HG02763 (cell line): ENCODE data around the gene ARHGAP26.

Source experiments
- ATAC-seq: cut with Tn5 transposase; IDR thresholded peaks from one replicate; pipeline ENCODE4 v1.9.1; 2021; ENCODE audit warnings: mild to moderate bottlenecking, moderate library complexity; ENCODE audit not compliant: unreplicated experiment

The ARHGAP26 gene

GRCh38 chr5:143056339-143056704 lies 286.1 kb downstream of the ARHGAP26 start:
- no peak for ATAC-seq

- no peak for ATAC-seq
These were observed 286.8 kb downstream of the ARHGAP26 start for GRCh38 chr5:143056792-143057579.

DNA sequence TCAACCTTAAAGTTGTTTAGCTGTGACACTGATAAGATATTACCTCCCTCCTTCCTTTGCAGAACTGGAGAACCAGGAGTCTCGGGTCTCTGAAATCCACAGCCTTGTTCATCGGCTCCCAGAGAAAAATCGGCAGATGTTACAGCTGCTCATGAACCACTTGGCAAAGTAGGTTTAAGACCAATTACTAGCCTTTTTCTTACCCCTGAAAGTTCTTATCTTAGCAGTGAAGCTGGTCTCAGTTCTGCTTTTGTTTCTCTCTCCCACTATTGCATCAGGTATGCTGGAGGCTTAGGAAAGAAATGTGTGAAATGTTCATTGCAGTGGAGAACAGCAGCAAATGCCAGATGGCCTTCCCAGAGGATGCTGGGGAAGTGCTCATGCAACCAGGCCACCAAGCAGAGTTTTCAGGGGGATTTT lies 287.4 kb downstream of the ARHGAP26 start:
- ATAC-seq: no peak

GRCh38 chr5:143059355-143059754 lies 289.2 kb downstream of the ARHGAP26 start:
- no peak for ATAC-seq

DNA sequence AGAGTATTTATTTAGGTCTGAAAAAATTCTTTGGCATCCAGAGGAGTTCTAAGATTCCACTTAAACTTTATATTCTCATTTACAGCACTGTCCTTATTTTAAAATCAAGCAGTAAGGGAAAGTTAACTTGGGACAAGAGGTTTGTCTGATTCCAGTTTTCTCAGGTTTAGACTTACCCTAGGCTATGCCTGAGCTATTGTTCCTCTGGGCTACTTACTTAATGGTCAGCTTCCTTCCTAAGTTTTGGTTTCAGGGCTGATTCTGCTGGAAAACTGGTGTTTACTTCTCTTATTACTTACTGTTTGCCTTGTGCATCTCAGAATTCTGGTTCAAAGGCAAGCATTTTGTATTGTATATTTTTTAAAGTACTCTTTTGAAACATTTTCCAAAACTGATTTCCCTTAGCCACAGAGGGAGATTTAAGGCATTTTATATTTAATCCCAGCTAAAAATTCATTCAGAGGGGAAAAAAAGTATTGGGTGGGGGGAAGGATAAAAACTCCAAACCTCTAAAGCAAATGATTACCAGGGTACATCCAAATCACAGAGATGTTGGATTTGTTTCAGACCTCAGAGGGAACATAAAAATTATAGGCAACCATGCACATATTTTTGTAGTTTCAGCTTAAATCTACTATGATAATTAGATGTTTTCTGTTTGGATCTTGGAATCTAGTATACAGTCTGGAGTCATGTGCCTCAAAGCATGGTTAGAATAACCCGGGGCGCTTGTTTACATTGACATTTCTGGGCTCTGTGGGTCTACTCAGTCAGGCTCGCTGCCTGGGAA lies 290.0 kb downstream of the ARHGAP26 start:
- no peak for ATAC-seq

DNA sequence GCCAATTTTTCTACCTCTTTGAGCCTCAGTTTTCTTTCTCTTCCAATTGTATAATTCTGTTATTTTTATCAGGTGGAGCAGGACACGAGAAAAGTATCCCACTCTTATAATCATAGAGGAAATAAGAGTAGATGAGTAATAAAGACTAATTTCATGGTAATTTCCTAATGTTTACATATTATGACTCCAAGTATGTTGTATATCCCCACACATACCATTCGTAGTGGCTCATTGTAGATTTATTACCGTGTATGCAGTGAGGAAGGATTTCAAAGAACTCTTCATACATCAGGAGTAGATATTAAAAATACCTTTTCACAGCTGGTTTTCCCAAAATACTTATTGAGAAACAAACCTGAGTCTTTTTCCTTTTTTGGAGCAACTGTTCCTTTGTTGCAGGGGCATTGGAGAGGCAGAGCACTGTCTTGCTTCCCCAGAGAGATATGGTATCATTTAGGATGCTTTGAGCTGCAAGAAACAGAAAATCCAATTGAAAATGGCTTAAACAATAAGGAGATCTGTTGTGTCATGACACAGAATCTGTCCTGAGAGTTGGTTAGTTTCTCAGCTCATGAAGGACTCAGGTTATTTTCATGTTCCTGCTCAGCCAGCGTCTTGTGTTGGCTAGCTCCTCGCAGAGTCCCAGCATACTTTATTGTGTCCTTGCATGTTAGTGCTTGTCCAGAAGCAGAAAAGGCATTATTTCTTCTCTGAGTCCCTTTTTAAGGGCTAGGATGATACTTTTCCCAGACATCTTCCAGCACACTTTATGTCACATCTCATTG lies 291.2 kb downstream of the ARHGAP26 start:
- ATAC-seq: no peak

- no peak for ATAC-seq
These were observed 292.2 kb downstream of the ARHGAP26 start for GRCh38 chr5:143062379-143062778.

GRCh38 chr5:143063175-143063970 lies 293.2 kb downstream of the ARHGAP26 start:
- no peak for ATAC-seq

DNA sequence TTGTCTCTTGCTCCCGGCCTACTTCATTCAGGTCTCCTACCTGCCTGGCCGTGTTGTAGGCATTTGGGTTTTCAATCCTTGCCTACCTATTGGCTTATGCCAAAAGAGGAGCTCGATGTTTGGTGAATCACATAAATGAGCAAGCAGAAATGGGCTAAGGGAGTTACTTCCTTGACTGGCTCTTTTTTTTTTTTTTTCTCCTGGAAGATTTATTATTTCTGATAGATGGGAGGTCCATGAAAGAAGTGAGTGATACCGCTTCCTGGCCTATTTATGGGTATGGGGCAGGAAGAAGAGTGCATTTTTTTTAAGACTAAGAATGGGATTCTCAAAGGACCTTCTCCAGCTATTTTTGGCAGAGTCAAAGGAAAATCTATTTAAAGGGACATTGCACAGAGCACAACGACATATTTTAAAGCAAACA lies 294.1 kb downstream of the ARHGAP26 start:
- ATAC-seq: no peak

- ATAC-seq: no peak
These were observed 294.5 kb downstream of the ARHGAP26 start for GRCh38 chr5:143064676-143065075.

DNA sequence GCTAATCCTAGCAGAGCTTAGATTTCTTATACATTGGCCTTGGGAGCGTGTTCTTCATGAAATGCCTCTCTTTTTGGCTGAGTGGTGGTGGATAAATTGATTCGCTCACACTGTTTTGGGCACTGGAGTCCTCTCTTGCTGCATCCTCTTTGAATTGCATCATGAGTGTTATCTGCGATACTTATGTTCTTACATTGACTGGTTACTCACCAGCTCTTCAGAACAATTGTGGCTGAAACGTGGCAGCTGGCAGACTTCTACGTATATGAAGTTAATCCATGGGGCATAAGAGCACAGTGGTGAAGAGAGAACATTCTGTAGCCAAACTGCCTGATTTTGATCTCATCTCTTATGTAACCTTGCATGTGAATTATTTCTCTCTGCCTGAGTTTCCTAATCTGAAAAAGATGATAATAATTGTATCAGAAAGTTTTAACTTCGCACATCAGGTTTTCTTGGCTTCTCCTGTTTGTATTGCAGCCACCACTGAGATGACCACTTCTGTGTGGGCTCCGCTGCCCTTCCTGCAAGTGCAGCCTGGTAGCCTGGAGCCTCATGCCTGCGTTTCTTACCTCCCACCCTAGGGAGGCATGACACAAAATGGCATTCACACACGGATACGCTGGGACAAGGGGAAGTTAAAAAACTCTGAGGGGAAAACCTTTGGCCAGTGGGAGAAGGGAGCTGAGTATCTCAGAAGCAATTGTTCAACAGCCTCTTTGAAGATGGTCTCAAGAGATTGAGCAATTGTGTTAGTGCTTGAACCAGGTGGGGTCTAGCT lies 295.2 kb downstream of the ARHGAP26 start:
- no peak for ATAC-seq

DNA sequence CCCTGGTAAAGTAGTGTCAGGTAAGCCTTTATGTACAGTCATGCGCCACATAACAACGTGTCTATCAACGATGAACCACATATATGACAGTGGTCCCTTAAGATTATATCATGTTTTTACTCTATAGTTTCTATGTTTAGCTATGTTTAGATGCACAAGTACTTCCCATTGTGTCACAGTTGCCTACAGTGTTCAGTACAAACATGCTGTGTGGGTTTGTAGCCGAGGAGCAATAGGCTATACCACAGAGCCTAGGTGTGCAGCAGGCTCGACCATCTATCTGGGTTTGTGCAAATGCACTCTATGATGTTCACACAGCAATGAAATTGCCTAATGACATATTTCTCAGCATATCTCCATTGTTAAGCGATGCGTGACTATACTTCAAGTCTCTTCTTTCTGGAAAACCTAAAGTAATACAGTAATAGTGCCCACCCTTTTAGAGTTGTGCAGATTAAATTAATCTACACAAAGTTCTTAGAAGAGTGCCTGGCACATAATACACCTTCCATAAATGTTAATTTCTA lies 295.9 kb downstream of the ARHGAP26 start:
- ATAC-seq: peak; percentile 15

DNA sequence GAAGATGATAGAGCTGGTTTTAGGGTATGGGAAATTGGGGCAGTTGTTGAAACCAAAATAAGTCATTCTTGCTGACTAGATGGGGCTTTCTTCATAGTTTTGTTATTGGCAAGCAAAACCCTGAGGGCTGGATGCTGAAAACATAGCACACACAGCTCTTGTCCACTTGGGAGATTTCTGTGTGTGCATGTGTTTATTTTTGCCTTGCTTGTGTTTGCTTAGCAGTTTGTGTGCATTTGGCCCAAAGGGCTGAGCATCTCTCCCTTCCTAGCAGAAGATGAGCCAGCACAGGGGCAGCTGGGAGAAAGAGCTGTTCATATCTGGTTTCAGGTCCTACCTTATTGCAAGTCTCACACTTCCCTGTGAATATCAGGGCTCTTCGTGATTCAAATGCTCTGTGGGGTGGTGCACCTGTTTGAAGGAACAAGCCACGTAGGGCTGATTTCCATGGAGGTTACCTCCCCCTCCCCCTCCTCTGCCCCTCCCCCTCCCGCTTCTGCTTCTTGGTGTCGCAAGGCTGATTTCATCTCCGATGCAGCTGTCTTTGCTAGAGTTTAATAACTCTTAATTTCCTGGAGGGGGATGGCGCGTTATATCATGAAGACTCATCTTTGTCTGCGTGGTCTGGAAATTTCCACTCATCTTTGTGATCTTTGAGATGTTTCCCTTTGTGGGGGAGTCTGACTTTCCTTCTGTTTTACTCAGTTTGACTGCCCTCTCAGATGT lies 296.5 kb downstream of the ARHGAP26 start:
- peak; percentile 58 for ATAC-seq

DNA sequence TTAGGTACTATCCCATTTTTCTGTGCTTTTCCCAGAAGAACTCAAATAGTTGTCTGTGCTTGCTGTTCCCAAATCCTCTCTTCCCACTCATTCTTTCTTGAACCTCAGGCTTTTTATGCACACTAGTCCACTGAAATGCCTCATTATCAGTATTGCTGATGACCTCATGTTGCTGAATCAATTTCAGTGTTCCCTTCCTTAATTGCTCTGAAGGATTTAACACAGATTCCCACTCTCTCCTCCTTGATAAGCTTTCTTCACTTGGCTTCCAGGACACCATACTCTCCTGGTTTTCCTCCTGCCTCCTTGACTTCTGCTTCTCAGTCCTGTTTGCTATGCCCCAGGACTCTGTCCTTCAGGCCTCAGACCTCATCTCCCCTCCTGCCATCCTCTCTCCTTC lies 298.5 kb downstream of the ARHGAP26 start:
- ATAC-seq: no peak

DNA sequence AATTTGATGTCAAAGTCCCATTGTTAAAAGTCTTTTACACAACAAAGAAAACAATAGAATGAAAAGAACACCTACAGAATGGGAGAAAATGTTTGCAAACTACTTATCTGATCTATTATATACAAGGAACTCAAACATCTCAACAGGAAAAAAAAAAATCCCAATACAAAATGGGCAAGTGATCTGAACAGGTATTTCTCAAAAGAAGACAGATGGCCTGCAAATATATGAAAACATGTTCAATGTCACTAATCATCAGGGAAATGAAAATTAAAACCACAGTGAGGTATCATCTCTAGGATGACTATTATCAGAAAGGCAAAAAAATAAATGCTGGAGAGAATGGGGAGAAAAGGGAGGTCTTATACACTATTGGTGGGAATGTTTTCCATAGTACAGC lies 301.8 kb downstream of the ARHGAP26 start:
- no peak for ATAC-seq

DNA sequence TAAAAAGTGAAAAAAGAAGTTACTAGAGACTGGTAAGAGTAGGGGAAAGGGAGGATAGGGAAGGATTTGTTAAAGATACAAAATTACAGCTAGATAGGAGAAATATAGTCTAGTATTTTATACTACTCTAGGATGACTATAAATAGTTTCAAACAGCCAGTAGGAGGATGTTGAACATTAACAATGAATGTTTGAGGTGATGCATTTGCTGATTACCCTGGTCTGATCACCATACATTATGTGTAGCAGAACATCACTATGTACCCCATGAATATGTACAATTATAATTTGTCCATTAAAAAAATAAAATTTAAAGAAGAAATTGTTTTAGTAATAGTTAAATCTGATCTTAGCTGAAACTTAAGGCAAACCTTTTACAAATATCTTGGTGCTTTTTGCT lies 302.6 kb downstream of the ARHGAP26 start:
- ATAC-seq: no peak

- no peak for ATAC-seq
These were observed 303.6 kb downstream of the ARHGAP26 start for GRCh38 chr5:143073766-143074165.

DNA sequence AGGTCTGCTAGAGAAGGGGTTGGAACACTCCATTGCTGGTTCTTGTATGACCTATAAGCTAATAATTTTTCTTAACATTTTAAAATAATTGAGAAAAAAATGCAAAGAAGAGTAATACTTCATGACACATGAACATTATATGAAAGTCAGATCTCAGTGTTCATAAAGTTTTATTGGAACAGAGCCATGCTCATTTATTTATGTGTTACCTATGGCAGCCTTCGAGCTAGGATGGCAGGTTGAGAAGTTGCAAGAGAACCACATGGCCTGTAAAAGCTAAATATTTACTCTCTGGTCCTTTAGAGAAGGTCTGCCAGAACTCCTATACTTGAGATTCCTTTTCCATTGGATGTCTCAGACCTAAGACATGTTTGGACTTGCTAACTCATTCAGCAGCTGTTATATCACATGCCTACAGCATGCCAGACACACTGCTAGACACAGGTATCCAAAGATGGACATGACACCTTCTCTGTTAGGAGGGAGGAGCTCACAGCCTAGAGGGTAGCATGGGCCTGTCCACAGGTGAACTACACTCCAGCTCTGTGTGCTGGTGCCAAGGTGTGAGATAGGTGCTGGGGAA lies 304.3 kb downstream of the ARHGAP26 start:
- no peak for ATAC-seq

- no peak for ATAC-seq
These were observed 306.2 kb downstream of the ARHGAP26 start for GRCh38 chr5:143076377-143076776.
